H1 (cell line): ENCODE measurements around the gene HIVEP3. TPM values are rescaled to one million over a fixed set of nuclear protein-coding genes. Genes with fewer than 3 reads are reported as not detected.

Experiments used
- CTCF ChIA-PET: fragments of 300-600 bp; sonication (Branson Sonifier 250); formaldehyde crosslinking; loops from one replicate; lab custom pipeline; 2021; ENCODE audit not compliant: partially characterized antibody; lab: Charles Lee
- POLR2A ChIA-PET: fragments of 300-600 bp; sonication (Branson Sonifier 250); formaldehyde crosslinking; loops from one replicate; lab custom pipeline; 2021; ENCODE audit warnings: inconsistent platforms; ENCODE audit not compliant: partially characterized antibody; lab: Charles Lee
- DNase-seq, 2 experiments: peaks; one replicate each; pipeline versions ENCODE4 v3.0.0 to v3.0.0-alpha.2; 2010 to 2022; ENCODE audit warnings: low spot score in 2 of 2, low read depth in 1 of 2, mixed read lengths in 1 of 2
- FAIRE-seq: peaks from 2 replicates; lab custom pipeline; 2011; peaks lifted over from hg19 to GRCh38; lab: Jason Lieb, UNC
- H2AFZ ChIP-seq: 2 replicates; pipeline ENCODE4 v1.8.1; 2012; ENCODE audit warnings: low read length, inconsistent platforms
- H2AK5ac ChIP-seq: 2 replicates; pipeline ENCODE4 v1.6.1; 2013; ENCODE audit warnings: low read depth, low read length
- H2BK120ac ChIP-seq: replicated peaks from 2 replicates; pipeline ENCODE3; 2013; ENCODE audit warnings: low read depth, low read length, inconsistent platforms
- H2BK12ac ChIP-seq: 2 replicates; pipeline ENCODE4 v1.6.1; 2013; ENCODE audit warnings: low read depth, low read length
- H2BK15ac ChIP-seq: 2 replicates; pipeline ENCODE4 v1.6.1; 2013; ENCODE audit warnings: low read length
- H2BK20ac ChIP-seq: 2 replicates; pipeline ENCODE4 v1.6.1; 2013; ENCODE audit warnings: low read length
- H2BK5ac ChIP-seq: 2 replicates; pipeline ENCODE4 v1.6.1; 2013; ENCODE audit warnings: low read depth, low read length
- H3K14ac ChIP-seq: 2 replicates; pipeline ENCODE4 v1.6.1; 2013; ENCODE audit warnings: inconsistent platforms; ENCODE audit not compliant: insufficient read length
- H3K18ac ChIP-seq: 2 replicates; pipeline ENCODE4 v1.6.1; 2013; ENCODE audit warnings: low read length; ENCODE audit errors: extremely low read depth
- H3K23ac ChIP-seq: 2 replicates; pipeline ENCODE4 v1.6.1; 2013; ENCODE audit warnings: inconsistent platforms; ENCODE audit not compliant: insufficient read length
- H3K23me2 ChIP-seq: 2 replicates; pipeline ENCODE4 v1.6.1; 2013; ENCODE audit warnings: low read depth, low read length
- H3K27ac ChIP-seq: 2 replicates; pipeline ENCODE4 v1.6.1; 2011; ENCODE audit warnings: low read depth, low read length, inconsistent platforms
- H3K27me3 ChIP-seq, 4 experiments: replicated peaks in 1 of 4; 1 replicate in 1 of 4; 2 replicates in 3 of 4; pipeline versions ENCODE4 v1.6.1 to v1.8.1; 2011 to 2013; ENCODE audit warnings: low read length in 3 of 4, mild to moderate bottlenecking in 3 of 4, inconsistent platforms in 2 of 4, mixed read lengths in 2 of 4, moderate library complexity in 1 of 4; ENCODE audit not compliant: control insufficient read depth in 3 of 4, insufficient read depth in 3 of 4; ENCODE audit errors: extremely low read depth in 1 of 4
- H3K36me3 ChIP-seq, 4 experiments: 2 replicates each; pipeline versions ENCODE4 v1.6.1 to v1.8.1; 2011 to 2013; ENCODE audit warnings: mild to moderate bottlenecking in 4 of 4, low read length in 3 of 4, moderate library complexity in 2 of 4, control low read depth in 1 of 4, inconsistent platforms in 1 of 4; ENCODE audit not compliant: insufficient read depth in 4 of 4, control insufficient read depth in 2 of 4
- H3K4ac ChIP-seq: replicated peaks from 2 replicates; pipeline ENCODE3; 2013; ENCODE audit warnings: low read length, low read depth, mixed read lengths, inconsistent platforms; ENCODE audit not compliant: insufficient read length
- H3K4me1 ChIP-seq, 4 experiments: replicated peaks in 1 of 4; 1 replicate in 1 of 4; 2 replicates in 3 of 4; pipeline versions ENCODE4 v1.6.1 to v1.8.1; 2011 to 2013; ENCODE audit warnings: low read length in 3 of 4, inconsistent platforms in 2 of 4, mixed read lengths in 1 of 4; ENCODE audit not compliant: insufficient read depth in 4 of 4, control insufficient read depth in 3 of 4
- H3K4me2 ChIP-seq, 2 experiments: 2 replicates each; pipeline versions ENCODE4 v1.6.1 to v1.8.1; 2011 to 2013; ENCODE audit warnings: low read depth in 2 of 2, low read length in 2 of 2, control low read depth in 1 of 2, inconsistent platforms in 1 of 2, mild to moderate bottlenecking in 1 of 2; ENCODE audit not compliant: insufficient read depth in 1 of 2
- H3K4me3 ChIP-seq, 4 experiments: fragments of 200-600, 300-600 bp in 1 of 4; sonication (generic), shearing (Covaris generic), sonication (Bioruptor Twin) in 1 of 4; 2 replicates each; pipeline versions ENCODE4 v1.5.1 to v1.8.1; 2011 to 2016; ENCODE audit warnings: low read length in 4 of 4, low read depth in 3 of 4, control low read depth in 2 of 4, inconsistent platforms in 2 of 4, mild to moderate bottlenecking in 2 of 4, mixed read lengths in 1 of 4, moderate library complexity in 1 of 4; ENCODE audit not compliant: insufficient read depth in 2 of 4; ENCODE audit errors: extremely low read depth in 1 of 4
- H3K56ac ChIP-seq: replicated peaks from 2 replicates; pipeline ENCODE3; 2013; ENCODE audit warnings: low read depth, mild to moderate bottlenecking, mixed read lengths, low read length, inconsistent platforms; ENCODE audit not compliant: insufficient read length
- H3K79me1 ChIP-seq: 2 replicates; pipeline ENCODE4 v1.6.1; 2013; ENCODE audit warnings: low read depth, low read length, control low read depth
- H3K79me2 ChIP-seq, 2 experiments: 2 replicates each; pipeline versions ENCODE4 v1.6.1 to v1.8.1; 2012 to 2013; ENCODE audit warnings: low read length in 2 of 2, mild to moderate bottlenecking in 2 of 2, inconsistent platforms in 1 of 2; ENCODE audit not compliant: insufficient read depth in 2 of 2, control insufficient read depth in 1 of 2
- H3K9ac ChIP-seq, 4 experiments: replicated peaks in 1 of 4; 1 replicate in 1 of 4; 2 replicates in 3 of 4; pipeline versions ENCODE4 v1.6.1 to v1.8.1; 2011 to 2013; ENCODE audit warnings: low read depth in 3 of 4, low read length in 3 of 4, control low read depth in 2 of 4, mild to moderate bottlenecking in 2 of 4, moderate library complexity in 2 of 4, inconsistent platforms in 1 of 4; ENCODE audit errors: extremely low read depth in 1 of 4
- H3K9me3 ChIP-seq, 2 experiments: 2 replicates each; pipeline versions ENCODE4 v1.6.1 to v1.8.1; 2012 to 2013; ENCODE audit warnings: mild to moderate bottlenecking in 2 of 2, moderate library complexity in 2 of 2, control low read depth in 1 of 2, inconsistent platforms in 1 of 2, low read depth in 1 of 2, low read length in 1 of 2, mixed read lengths in 1 of 2; ENCODE audit not compliant: insufficient read depth in 2 of 2
- H4K20me1 ChIP-seq, 2 experiments: replicated peaks in 1 of 2; 2 replicates each; pipeline versions ENCODE3 to v1.8.1; 2011 to 2013; ENCODE audit warnings: inconsistent platforms in 2 of 2, low read length in 2 of 2, mild to moderate bottlenecking in 1 of 2; ENCODE audit not compliant: insufficient read depth in 2 of 2, control insufficient read depth in 1 of 2
- H4K5ac ChIP-seq: 2 replicates; pipeline ENCODE4 v1.6.1; 2013; ENCODE audit warnings: low read length, low read depth, mixed read lengths, inconsistent platforms; ENCODE audit not compliant: insufficient read length
- H4K8ac ChIP-seq: 2 replicates; pipeline ENCODE4 v1.8.0; 2013; ENCODE audit warnings: mild to moderate bottlenecking, moderate library complexity, low read length, inconsistent platforms; ENCODE audit not compliant: insufficient read depth; ENCODE audit errors: extremely low read depth
- H4K91ac ChIP-seq: replicated peaks from 2 replicates; pipeline ENCODE3; 2013; ENCODE audit warnings: low read length, mixed read lengths, inconsistent platforms; ENCODE audit not compliant: insufficient read length
- BCL11A ChIP-seq, 2 experiments: IDR thresholded peaks; one replicate each; pipeline ENCODE4 v1.6.1; 2011; ENCODE audit warnings: low read depth in 2 of 2, low read length in 2 of 2, mild to moderate bottlenecking in 2 of 2
- BRCA1 ChIP-seq: IDR thresholded peaks from 2 replicates; pipeline ENCODE4 v1.6.1; 2012; ENCODE audit warnings: low read depth, low read length, improper control_type of control experiment
- NRF1 ChIP-seq: IDR thresholded peaks from 2 replicates; pipeline ENCODE4 v1.6.1; 2011; ENCODE audit warnings: mild to moderate bottlenecking, low read depth, low read length, improper control_type of control experiment
- TCF12 ChIP-seq: IDR thresholded peaks from 2 replicates; pipeline ENCODE4 v1.6.1; 2011; ENCODE audit warnings: low read depth, mild to moderate bottlenecking, low read length
- WGBS, 2 experiments: shearing (Covaris generic) in 1 of 2; methylation state at CpG; one replicate each; pipeline versions ENCODE4 v1.1.6 to v1.1.7; 2013 to 2015; ENCODE audit warnings: low lambda C conversion rate in 2 of 2, mixed read lengths in 2 of 2, inconsistent platforms in 1 of 2, low coverage in 1 of 2, missing lambda C conversion rate in 1 of 2; ENCODE audit not compliant: insufficient replicate concordance in 2 of 2, insufficient coverage in 1 of 2, insufficient read length in 1 of 2; ENCODE audit errors: extremely low coverage in 1 of 2, missing lambda C conversion rate in 1 of 2; 5-methylcytosine and 5-hydroxymethylcytosine counted together
- polyA plus RNA-seq, 7 experiments: library from polyadenylated mRNA; depleted of rRNA in 3 of 7; stranded (reverse) in 5 of 7; unstranded in 2 of 7; fragments of >200 nt in 5 of 7; fragments of 200-250 nt in 2 of 7; gene quantifications; 1 replicate in 5 of 7; 2 replicates in 1 of 7; 4 replicates in 1 of 7; pipeline versions ENCODE4 v1.2.1 to v1.2.3, GENCODE V29; 2011 to 2013; ENCODE audit warnings: missing spikeins in 2 of 7, mixed read lengths in 2 of 7
- total RNA-seq: library from RNA; stranded (reverse); fragmentation: NEBNext Ultra II Directional; extraction: Animal tissue kit (Norgen Biotek cat#: 25700); gene quantifications from 2 replicates; pipeline ENCODE4 v1.2.1, GENCODE V29; 2021
- TF ChIP-seq, protein P1 (sequence below): IDR thresholded peaks from 2 replicates; pipeline ENCODE4 v1.6.1; 2012; ENCODE audit warnings: inconsistent platforms

The HIVEP3 gene
- total and polyA plus RNA-seq, 2 of the 8 experiments (the other 6 are each of a cell fraction or from before 2014, with no cell fraction given) = 0.24 to 0.69 TPM

DNA sequence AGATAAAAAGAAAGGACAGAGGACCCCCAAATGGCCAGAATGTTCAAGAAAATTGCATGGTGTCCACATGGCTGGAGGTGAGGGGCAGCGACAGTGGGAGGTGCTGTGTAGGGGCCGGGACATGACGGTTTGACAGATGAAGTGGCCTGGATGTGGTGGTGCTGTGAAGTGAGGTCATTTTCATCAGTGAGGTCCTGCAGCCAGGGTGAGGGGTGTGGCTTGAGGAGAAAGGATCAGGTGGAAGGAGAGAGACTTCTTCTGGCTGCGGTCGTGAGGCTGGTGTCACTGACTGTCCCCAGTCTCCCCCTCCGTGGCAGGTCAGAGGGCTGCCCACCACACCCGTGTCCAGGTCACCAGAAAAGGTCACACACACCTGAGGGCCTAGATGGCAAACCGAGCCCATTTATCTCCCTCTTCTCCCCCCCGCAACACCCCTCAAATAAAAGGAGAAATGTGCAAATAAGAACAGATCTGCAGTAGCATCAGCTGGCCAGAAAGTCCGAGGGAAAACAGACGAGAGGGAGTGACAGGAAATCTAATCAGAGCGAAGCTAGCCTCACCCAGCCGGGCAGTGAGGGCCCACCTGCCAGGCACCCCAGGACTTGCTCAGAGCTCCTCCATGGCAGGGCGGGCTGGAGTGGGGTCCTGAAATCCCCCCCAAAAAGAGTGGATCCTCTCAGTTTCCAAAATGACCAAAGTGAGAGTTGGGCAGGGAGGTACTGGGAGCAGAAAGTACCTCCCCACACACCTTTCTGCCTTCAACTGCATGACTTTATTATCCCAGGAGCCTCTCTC, 285.7 kb downstream of the HIVEP3 start:
- Histone ChIP-seq H3K23ac (no peak overlapping the region), H3K56ac (no peak overlapping the region), H3K36me3 (no peaks in the 10 kb centered on the region), H3K9ac (no peak overlapping the region), H3K9me3 (no peaks in the 10 kb centered on the region), H3K4me3 (no peak overlapping the region), H4K5ac (no peak overlapping the region), H3K79me1 (no peaks in the 10 kb centered on the region; the same call in 1 of the 2 replicates), H3K27me3 (no peaks in the 10 kb centered on the region), H3K14ac (no peak overlapping the region), H4K8ac (no peak overlapping the region), H4K91ac (no peak overlapping the region), H2BK12ac (no peak overlapping the region), H2BK15ac (no peak overlapping the region), H3K27ac (no peak overlapping the region), H2AFZ (no peak overlapping the region), H2BK20ac (no peak overlapping the region), H3K79me2 (no peaks in the 10 kb centered on the region), H2BK120ac (no peak overlapping the region), H3K4me2 (no peak overlapping the region), H3K23me2 (no peaks in the 10 kb centered on the region), H4K20me1 (no peaks in the 10 kb centered on the region), H3K18ac (no peak overlapping the region), H2AK5ac (no peak overlapping the region), H2BK5ac (no peak overlapping the region), H3K4ac (no peak overlapping the region), H3K4me1 (no peaks in the 10 kb centered on the region)
- 83% methylated on average over 14 of the region's 14 CpGs; no CpG with 5 or more reads in 1 of the 2 experiments for WGBS, 2 experiments
- CTCF ChIA-PET = interaction anchor here (1.2 kb wide), 2 partner anchors 10 to 188 kb away, joined by 3 read pairs; no protein-coding TSS in a partner anchor
- POLR2A ChIA-PET = no interaction called here
- DNase-seq (no peak), FAIRE-seq (no peak)
- TF ChIP-seq TCF12 (no peak), NRF1 (no peak), BCL11A (IDR thresholded peaks at IDR 0.05; ENCODE audit: low read depth in 2 of 2, low read length in 2 of 2) (no peak), BRCA1 (no peak)
- TF ChIP-seq, protein P1, sequence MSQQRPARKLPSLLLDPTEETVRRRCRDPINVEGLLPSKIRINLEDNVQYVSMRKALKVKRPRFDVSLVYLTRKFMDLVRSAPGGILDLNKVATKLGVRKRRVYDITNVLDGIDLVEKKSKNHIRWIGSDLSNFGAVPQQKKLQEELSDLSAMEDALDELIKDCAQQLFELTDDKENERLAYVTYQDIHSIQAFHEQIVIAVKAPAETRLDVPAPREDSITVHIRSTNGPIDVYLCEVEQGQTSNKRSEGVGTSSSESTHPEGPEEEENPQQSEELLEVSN = no peak
